Lung (tissue), 12 donors: Measurements from ENCODE around the gene RETREG1. TPM values are rescaled to one million over a fixed set of nuclear protein-coding genes. Genes with fewer than 3 reads are reported as not detected.
"Not testable (repeated sequence)": the region's sequence is repeated elsewhere in the genome, so short reads cannot be mapped to it uniquely, and the experiment has no call there.

Experiments
- ATAC-seq: fragments of 200-7000 bp; cut with Tn5 transposase; one replicate; pipeline ENCODE4 v1.9.1; 2020; ENCODE audit warnings: moderate number of reproducible peaks; ENCODE audit not compliant: insufficient read depth, low FRiP score
- DNase-seq, 3 donors: peaks; one replicate each; pipeline ENCODE4 v3.0.0-alpha.2; 2013 to 2017
- H3K27ac ChIP-seq, 2 donors: one replicate each; pipeline ENCODE4 v1.5.1; 2013; ENCODE audit warnings: mild to moderate bottlenecking in 2 of 2, moderate library complexity in 2 of 2, control low read depth in 1 of 2, inconsistent platforms in 1 of 2, low read depth in 1 of 2, low read length in 1 of 2
- H3K27me3 ChIP-seq, 3 donors: one replicate each; pipeline ENCODE4 v1.5.1; 2013; ENCODE audit warnings: low read length in 2 of 3; ENCODE audit not compliant: control insufficient read depth in 3 of 3, insufficient read depth in 3 of 3
- H3K36me3 ChIP-seq, 4 donors: one replicate each; pipeline ENCODE4 v1.5.1; 2013; ENCODE audit warnings: low read length in 4 of 4, mild to moderate bottlenecking in 1 of 4, moderate library complexity in 1 of 4; ENCODE audit not compliant: control insufficient read depth in 4 of 4, insufficient read depth in 4 of 4
- H3K4me1 ChIP-seq, 5 donors: one replicate each; pipeline ENCODE4 v1.5.1; 2013; ENCODE audit warnings: low read length in 5 of 5, mild to moderate bottlenecking in 2 of 5, moderate library complexity in 1 of 5; ENCODE audit not compliant: control insufficient read depth in 5 of 5, insufficient read depth in 5 of 5
- H3K4me3 ChIP-seq: one replicate; pipeline ENCODE4 v1.5.1; 2013; ENCODE audit warnings: mild to moderate bottlenecking, control low read depth, moderate library complexity
- H3K9ac ChIP-seq, 2 donors: one replicate each; pipeline ENCODE4 v1.5.1; 2013; ENCODE audit warnings: low read length in 2 of 2, control low read depth in 1 of 2; ENCODE audit not compliant: insufficient read depth in 1 of 2
- H3K9me3 ChIP-seq, 4 donors: one replicate each; pipeline ENCODE4 v1.5.1; 2013; ENCODE audit warnings: low read length in 3 of 4, mild to moderate bottlenecking in 1 of 4, moderate library complexity in 1 of 4; ENCODE audit not compliant: control insufficient read depth in 4 of 4, insufficient read depth in 3 of 4
- WGBS, 2 donors: extraction: QIAGEN DNeasy Blood & Tissue Kit; methylation state at CpG; one replicate each; pipeline ENCODE4 v1.1.7; 2013; 5-methylcytosine and 5-hydroxymethylcytosine counted together
- polyA plus RNA-seq, 2 donors: library from polyadenylated mRNA; stranded (reverse); fragments of 200-250 nt; gene quantifications; one replicate each; pipeline ENCODE4 v1.2.1, GENCODE V29; 2013
- total RNA-seq, 2 donors: library from RNA; depleted of rRNA in 1 of 2; stranded (reverse); fragments of >200 nt in 1 of 2; gene quantifications; one replicate each; pipeline ENCODE4 v1.2.1, GENCODE V29; 2014 to 2021
- TF ChIP-seq, protein P1 (sequence below): IDR thresholded peaks from 2 replicates; pipeline ENCODE4 v1.5.1; 2012; ENCODE audit warnings: mild to moderate bottlenecking; ENCODE audit errors: control extremely low read depth, extremely low read depth
- donor health status: control.
- donor health status: control.
- donor health status: Bipolar disorder and iron deficiency.
- donor health status: healthy.
- donor health status: DM: yes; HTN: yes; CAD: no.

The RETREG1 gene
- total and polyA plus RNA-seq, 4 donors: 6.8 to 19.5 (median 9.6) TPM

DNA sequence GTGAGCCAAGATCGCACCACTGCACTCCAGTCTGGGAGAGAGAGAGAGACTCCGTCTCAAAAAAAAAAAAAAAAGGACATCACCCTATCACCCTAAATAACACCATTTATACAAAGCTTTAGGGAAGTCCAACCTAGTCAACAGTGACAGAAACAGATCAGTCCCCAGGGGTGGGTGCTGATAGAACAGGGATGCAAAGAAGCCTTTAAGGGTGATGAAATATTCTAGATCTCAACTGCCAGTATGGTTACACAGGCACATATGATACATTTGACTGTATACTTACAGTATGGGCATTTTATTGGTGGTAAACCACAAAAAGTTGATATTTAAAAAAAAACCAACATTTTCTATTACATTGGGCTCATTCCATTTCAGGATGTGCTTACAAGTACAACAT lies 4.8 kb downstream of the RETREG1 start:
- Histone ChIP-seq H3K27ac (no peak overlapping the region), H3K9me3 (no peaks in the 10 kb centered on the region), H3K4me1 (peaks cover 0 to 9% (median 5%) of the 10 kb centered on the region in 5 donors), H3K4me3 (no peak overlapping the region), H3K27me3 (peaks cover 0 to 21% (median 13%) of the 10 kb centered on the region in 3 donors), H3K9ac (no peak overlapping the region), H3K36me3 (no peaks in the 10 kb centered on the region)
- WGBS, 2 donors: 76 to 95% methylated on average over 2 of the region's 2 CpGs
- DNase-seq: no peak
- TF ChIP-seq, protein P1, sequence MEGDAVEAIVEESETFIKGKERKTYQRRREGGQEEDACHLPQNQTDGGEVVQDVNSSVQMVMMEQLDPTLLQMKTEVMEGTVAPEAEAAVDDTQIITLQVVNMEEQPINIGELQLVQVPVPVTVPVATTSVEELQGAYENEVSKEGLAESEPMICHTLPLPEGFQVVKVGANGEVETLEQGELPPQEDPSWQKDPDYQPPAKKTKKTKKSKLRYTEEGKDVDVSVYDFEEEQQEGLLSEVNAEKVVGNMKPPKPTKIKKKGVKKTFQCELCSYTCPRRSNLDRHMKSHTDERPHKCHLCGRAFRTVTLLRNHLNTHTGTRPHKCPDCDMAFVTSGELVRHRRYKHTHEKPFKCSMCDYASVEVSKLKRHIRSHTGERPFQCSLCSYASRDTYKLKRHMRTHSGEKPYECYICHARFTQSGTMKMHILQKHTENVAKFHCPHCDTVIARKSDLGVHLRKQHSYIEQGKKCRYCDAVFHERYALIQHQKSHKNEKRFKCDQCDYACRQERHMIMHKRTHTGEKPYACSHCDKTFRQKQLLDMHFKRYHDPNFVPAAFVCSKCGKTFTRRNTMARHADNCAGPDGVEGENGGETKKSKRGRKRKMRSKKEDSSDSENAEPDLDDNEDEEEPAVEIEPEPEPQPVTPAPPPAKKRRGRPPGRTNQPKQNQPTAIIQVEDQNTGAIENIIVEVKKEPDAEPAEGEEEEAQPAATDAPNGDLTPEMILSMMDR: no peak
- ATAC-seq: no peak

DNA sequence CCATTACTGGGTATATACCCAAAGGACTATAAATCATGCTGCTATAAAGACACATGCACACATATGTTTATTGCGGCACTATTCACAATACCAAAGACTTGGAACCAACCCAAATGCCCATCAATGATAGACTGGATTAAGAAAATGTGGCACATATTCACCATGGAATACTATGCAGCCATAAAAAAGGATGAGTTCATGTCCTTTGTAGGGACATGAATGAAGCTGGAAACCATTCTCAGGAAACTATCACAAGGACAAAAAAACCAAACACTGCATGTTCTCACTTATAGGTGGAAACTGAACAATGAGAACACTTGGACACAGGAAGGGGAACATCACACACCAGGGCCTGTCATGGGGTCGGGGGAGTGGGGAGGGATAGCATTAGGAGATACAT lies 5.9 kb downstream of the RETREG1 start:
- 92 to 94% methylated on average over 2 of the region's 2 CpGs for WGBS, 2 donors
- not testable (repeated sequence) for ATAC-seq, H3K9ac ChIP-seq, H3K27ac ChIP-seq, H3K4me1 ChIP-seq, H3K36me3 ChIP-seq, DNase-seq, H3K9me3 ChIP-seq, H3K4me3 ChIP-seq
- H3K27me3 ChIP-seq: peaks cover 0 to 15% (median 9%) of the 10 kb centered on the region in 3 donors

DNA sequence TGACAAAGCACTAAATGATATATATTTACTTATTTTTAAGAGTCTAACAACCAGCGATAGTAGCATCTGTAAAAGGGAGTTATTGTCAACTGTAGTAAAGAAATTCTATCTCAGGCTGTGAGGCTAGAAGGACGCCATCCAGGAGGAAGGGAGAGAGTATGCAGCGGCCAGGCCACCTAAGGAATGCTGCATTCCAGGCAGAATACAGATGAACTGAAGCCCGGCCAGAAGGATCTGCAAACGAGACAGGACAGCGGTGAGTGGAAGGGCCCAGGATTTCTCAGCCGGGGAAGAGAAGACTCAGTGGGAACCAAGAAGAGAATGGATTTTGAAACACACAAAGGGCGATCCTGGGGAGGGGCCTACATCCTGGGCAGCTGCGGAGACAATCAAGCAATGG lies 7.4 kb downstream of the RETREG1 start:
- H3K9me3 ChIP-seq: peaks cover 0 to 4% (median 0%) of the 10 kb centered on the region in 4 donors
- peaks cover 0 to 9% (median under 1%) of the 10 kb centered on the region in 3 donors for H3K27me3 ChIP-seq
- whole genome bisulfite sequencing, 2 donors: 82 to 87% methylated on average over 9 of the region's 9 CpGs

DNA sequence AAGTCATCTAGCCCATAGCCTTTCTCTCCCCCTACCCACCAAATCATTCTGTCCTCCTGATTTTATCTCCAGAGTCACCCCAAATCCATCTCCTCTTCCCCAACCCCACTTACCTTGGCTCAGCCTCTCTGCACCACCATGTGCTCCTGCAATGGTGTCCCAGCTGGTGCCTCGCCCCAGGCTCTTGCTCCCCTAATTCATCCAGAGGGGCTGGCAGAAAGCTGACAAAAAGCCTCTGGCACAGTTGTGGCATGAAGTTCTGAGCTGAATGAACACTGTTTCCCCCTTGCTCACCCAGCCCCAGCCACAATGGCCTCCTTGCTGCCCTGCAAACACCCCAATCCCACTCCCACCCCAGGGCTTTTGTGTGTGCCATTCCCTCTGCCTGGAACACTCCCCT lies 10.2 kb downstream of the RETREG1 start:
- H3K27me3 ChIP-seq: peaks cover 0 to 4% (median 0%) of the 10 kb centered on the region in 3 donors

More for the DNA sequence above, 7.4 kb downstream of the RETREG1 start:
- H3K4me1 ChIP-seq: no peaks in the 10 kb centered on the region
- no peak overlapping the region for H3K9ac ChIP-seq
- DNase-seq (no peak), ATAC-seq (no peak)
- no peak overlapping the region for H3K27ac ChIP-seq
- no peak overlapping the region for H3K4me3 ChIP-seq
- no peaks in the 10 kb centered on the region for H3K36me3 ChIP-seq
- TF ChIP-seq, protein P1: no peak

More for the DNA sequence above, 10.2 kb downstream of the RETREG1 start:
- H3K27ac ChIP-seq: no peak overlapping the region
- no peak overlapping the region for H3K4me3 ChIP-seq
- ATAC-seq (no peak), DNase-seq (no peak)
- no peaks in the 10 kb centered on the region for H3K4me1 ChIP-seq
- H3K36me3 ChIP-seq: no peaks in the 10 kb centered on the region
- H3K9ac ChIP-seq: no peak overlapping the region
- WGBS, 2 donors: 96 to 100% methylated on average over 1 of the region's 1 CpG
- peaks cover 0 to 4% (median 0%) of the 10 kb centered on the region in 4 donors for H3K9me3 ChIP-seq
- TF ChIP-seq, protein P1: no peak
